HCT116 (cell line): ENCODE results near the gene LY6G5B. TPM values are rescaled to one million over a fixed set of nuclear protein-coding genes. Genes with fewer than 3 reads are reported as not detected.

Source experiments
- ATAC-seq: fragments of 200-7000 bp; cut with Tn5 transposase; 2 replicates; pipeline ENCODE4 v1.9.1; 2020; ENCODE audit warnings: mild to moderate bottlenecking, moderate library complexity
- BruUV-seq: library from RNA; stranded (reverse); fragments of 400-500 nt; replicated peaks from 2 replicates; lab custom pipeline; 2021; lab: Mats Ljungman, UMichigan
- CTCF ChIA-PET: fragments of 300-600 bp; sonication (Branson Sonifier 250); formaldehyde crosslinking; loops from one replicate; lab custom pipeline; 2021; ENCODE audit warnings: antibody characterized with exemption; lab: Charles Lee
- POLR2A ChIA-PET: fragments of 300-600, 350-600 bp; sonication (Branson Sonifier 250); formaldehyde crosslinking; loops from one replicate; lab custom pipeline; 2021; ENCODE audit warnings: antibody characterized with exemption; lab: Charles Lee
- RAD21 ChIA-PET, 2 experiments: fragments of 300-600 bp; sonication (Branson Sonifier 250); formaldehyde crosslinking; loops; one replicate each; lab custom pipeline; 2023; ENCODE audit warnings: low total read pairs in 2 of 2; ENCODE audit not compliant: uncharacterized antibody in 2 of 2, unreplicated experiment in 2 of 2, low non-redundant PET in 1 of 2; lab: Charles Lee
- DNase-seq: peaks from one replicate; pipeline ENCODE4 v3.0.0-alpha.2; 2010; ENCODE audit warnings: low read depth, low spot score
- H2AFZ ChIP-seq: fragments of 200-600 bp; shearing (Covaris generic), sonication (generic); 2 replicates; pipeline ENCODE4 v1.6.1; 2017; ENCODE audit warnings: low read depth, mixed run types, mixed read lengths, antibody characterized with exemption, low read length; ENCODE audit not compliant: poor library complexity, severe bottlenecking
- H3K27ac ChIP-seq: 2 replicates; pipeline ENCODE4 v1.5.1; 2012; ENCODE audit warnings: low read depth, low read length
- H3K27me3 ChIP-seq: fragments of 200-600 bp; sonication (generic); 2 replicates; pipeline ENCODE4 v1.6.1; 2016; ENCODE audit warnings: mixed run types, low read length, mixed read lengths; ENCODE audit not compliant: insufficient read depth
- H3K36me3 ChIP-seq, 2 experiments: fragments of 200-500 bp in 1 of 2; fragments of 200-600 bp in 1 of 2; sonication (Bioruptor generic) in 1 of 2; sonication (generic) in 1 of 2; 2 replicates each; pipeline versions ENCODE4 v1.5.1 to v1.6.1; 2014 to 2016; ENCODE audit warnings: low read length in 2 of 2, inconsistent platforms in 1 of 2, mixed read lengths in 1 of 2, mixed run types in 1 of 2; ENCODE audit not compliant: insufficient read depth in 2 of 2, control insufficient read depth in 1 of 2
- H3K4me1 ChIP-seq, 2 experiments: fragments of 200-600 bp in 1 of 2; sonication (generic) in 1 of 2; 2 replicates each; pipeline versions ENCODE4 v1.5.1 to v1.6.1; 2012 to 2017; ENCODE audit warnings: low read length in 2 of 2, inconsistent platforms in 1 of 2, mild to moderate bottlenecking in 1 of 2, mixed read lengths in 1 of 2, mixed run types in 1 of 2, moderate library complexity in 1 of 2; ENCODE audit not compliant: insufficient read depth in 2 of 2, control insufficient read depth in 1 of 2
- H3K4me2 ChIP-seq: fragments of 200-600 bp; sonication (generic); 2 replicates; pipeline ENCODE4 v1.6.1; 2017; ENCODE audit warnings: mixed run types, low read length, mixed read lengths
- H3K4me3 ChIP-seq, 2 experiments: fragments of 200-600 bp in 1 of 2; sonication (generic) in 1 of 2; replicated peaks in 1 of 2; 2 replicates each; pipeline ENCODE4 v1.5.1; 2011 to 2016; ENCODE audit warnings: low read length in 2 of 2, control low read depth in 1 of 2, low read depth in 1 of 2, mild to moderate bottlenecking in 1 of 2, mixed read lengths in 1 of 2, mixed run types in 1 of 2
- H3K79me2 ChIP-seq: fragments of 200-600 bp; sonication (generic); 2 replicates; pipeline ENCODE4 v1.6.1; 2017; ENCODE audit warnings: mild to moderate bottlenecking, mixed run types, low read length, moderate library complexity, mixed read lengths; ENCODE audit not compliant: insufficient read depth
- H3K9ac ChIP-seq: fragments of 200-600 bp; sonication (generic); 2 replicates; pipeline ENCODE4 v1.6.1; 2016; ENCODE audit warnings: low read length, mixed read lengths
- H3K9me2 ChIP-seq: fragments of 200-600 bp; sonication (generic), shearing (Covaris generic); 2 replicates; pipeline ENCODE4 v1.6.1; 2017; ENCODE audit warnings: mixed run types, mild to moderate bottlenecking, moderate library complexity; ENCODE audit not compliant: insufficient read depth
- H3K9me3 ChIP-seq, 2 experiments: fragments of 200-500 bp in 1 of 2; fragments of 200-600 bp in 1 of 2; sonication (Bioruptor generic) in 1 of 2; sonication (generic) in 1 of 2; 2 replicates each; pipeline ENCODE4 v1.6.1; 2014 to 2017; ENCODE audit warnings: low read length in 2 of 2, mixed read lengths in 2 of 2, inconsistent platforms in 1 of 2, low read depth in 1 of 2, mild to moderate bottlenecking in 1 of 2, mixed run types in 1 of 2, moderate library complexity in 1 of 2; ENCODE audit not compliant: control insufficient read depth in 1 of 2, insufficient read depth in 1 of 2
- H4K20me1 ChIP-seq: fragments of 200-600 bp; sonication (generic), shearing (Covaris generic); 2 replicates; pipeline ENCODE4 v1.6.1; 2017; ENCODE audit warnings: mixed run types, mild to moderate bottlenecking, moderate library complexity; ENCODE audit not compliant: insufficient read depth
- ATF3 ChIP-seq: IDR thresholded peaks from 2 replicates; pipeline ENCODE4 v1.6.1; 2012
- CEBPB ChIP-seq: IDR thresholded peaks from 2 replicates; pipeline ENCODE4 v1.6.1; 2012; ENCODE audit warnings: low read depth
- CTCF ChIP-seq, 3 experiments: fragments of 200-600 bp in 1 of 3; sonication (generic) in 1 of 3; IDR thresholded peaks in 2 of 3; conservative IDR thresholded peaks in 1 of 3; 2 replicates each; pipeline ENCODE4 v1.5.1; 2012 to 2017; ENCODE audit warnings: low read depth in 2 of 3, low read length in 2 of 3, antibody characterized with exemption in 1 of 3, borderline replicate concordance in 1 of 3, control low read depth in 1 of 3, mild to moderate bottlenecking in 1 of 3, mixed read lengths in 1 of 3, mixed run types in 1 of 3, moderate library complexity in 1 of 3; ENCODE audit not compliant: insufficient read depth in 1 of 3
- ELF1 ChIP-seq: IDR thresholded peaks from 2 replicates; pipeline ENCODE4 v1.6.1; 2012; ENCODE audit warnings: low read depth, borderline replicate concordance
- EZH2 ChIP-seq: fragments of 200-600 bp; sonication (generic); IDR thresholded peaks from 2 replicates; pipeline ENCODE4 v1.6.1; 2017; ENCODE audit warnings: antibody characterized with exemption, mixed run types
- EZH2phosphoT487 ChIP-seq: fragments of 200-600 bp; IDR thresholded peaks from 2 replicates; pipeline ENCODE4 v1.6.1; 2018; ENCODE audit warnings: antibody characterized with exemption, borderline replicate concordance
- JUND ChIP-seq: IDR thresholded peaks from 2 replicates; pipeline ENCODE4 v1.6.1; 2012
- MAX ChIP-seq: IDR thresholded peaks from 2 replicates; pipeline ENCODE4 v1.6.1; 2012
- POLR2A ChIP-seq: IDR thresholded peaks from 2 replicates; pipeline ENCODE4 v1.7.0; 2011; ENCODE audit warnings: borderline replicate concordance; ENCODE audit not compliant: insufficient read depth, insufficient read length; ENCODE audit errors: extremely low read depth
- POLR2AphosphoS5 ChIP-seq: IDR thresholded peaks from 2 replicates; pipeline ENCODE4 v1.6.1; 2011; ENCODE audit warnings: mild to moderate bottlenecking, low read depth, low read length, moderate library complexity
- REST ChIP-seq: IDR thresholded peaks from 2 replicates; pipeline ENCODE4 v1.6.1; 2012; ENCODE audit warnings: low read depth
- SIN3A ChIP-seq: IDR thresholded peaks from 2 replicates; pipeline ENCODE4 v1.6.1; 2012; ENCODE audit warnings: low read depth
- SRF ChIP-seq: IDR thresholded peaks from 2 replicates; pipeline ENCODE4 v1.6.1; 2012; ENCODE audit warnings: low read depth
- ZBTB33 ChIP-seq: IDR thresholded peaks from 2 replicates; pipeline ENCODE4 v1.6.1; 2011; ENCODE audit warnings: mild to moderate bottlenecking, low read length, moderate library complexity; ENCODE audit not compliant: insufficient replicate concordance; ENCODE audit errors: extremely low read depth
- ZFX ChIP-seq: fragments of 450-650 bp; IDR thresholded peaks from 2 replicates; pipeline ENCODE4 v1.6.1; 2017
- intact Hi-C: fragments of 100-400 bp; cut with micrococcal nuclease; formaldehyde crosslinking; loops from 2 replicates; pipeline ENCODE4 v1.10.0; 2022
- total RNA-seq: library from RNA; stranded (reverse); gene quantifications from one replicate; pipeline ENCODE4 v1.2.1, GENCODE V29; 2021; ENCODE audit not compliant: unreplicated experiment

LY6G5B gene
- total RNA-seq, 1 experiment from 2014 or later: 15.4 TPM

GRCh38 chr6:31676904-31677303 lies 7.1 kb downstream of the LY6G5B start (continued):
- TF ChIP-seq ZBTB33: no peak
- no peak for TF ChIP-seq CTCF (IDR thresholded peaks at IDR 0.05 in 2 of 3, conservative IDR thresholded peaks at IDR 0.05 in 1 of 3; ENCODE audit: borderline replicate concordance in 1 of 3, insufficient read depth in 1 of 3, low read depth in 2 of 3, low read length in 2 of 3)
- no peak for TF ChIP-seq EZH2
- no peak for TF ChIP-seq ELF1
- TF ChIP-seq POLR2AphosphoS5: no peak
- no peak for TF ChIP-seq ZFX

- no peak overlapping the region for H2AFZ ChIP-seq
- TF ChIP-seq ELF1 (no peak), JUND (no peak), ATF3 (no peak), EZH2phosphoT487 (no peak), CEBPB (no peak), MAX (no peak), POLR2A (no peak), SRF (no peak), ZBTB33 (no peak), REST (no peak), SIN3A (no peak)
Measured at GRCh38 chr6:31677955-31678354, 8.2 kb downstream of the LY6G5B start.

More at GRCh38 chr6:31677955-31678354, 8.2 kb downstream of the LY6G5B start:
- Histone ChIP-seq H3K9me2 (no peaks in the 10 kb centered on the region), H3K27me3 (no peaks in the 10 kb centered on the region), H4K20me1 (no peaks in the 10 kb centered on the region), H3K9me3 (no peaks in the 10 kb centered on the region), H3K4me1 (peaks cover 4 to 19% of the 10 kb centered on the region in 2 experiments; a peak in 3 of 4 replicates), H3K36me3 (no peaks in the 10 kb centered on the region; a peak in 1 of 4 replicates), H3K9ac (no peak overlapping the region), H3K27ac (no peak overlapping the region), H3K4me3 (no peak overlapping the region), H3K4me2 (no peak overlapping the region), H3K79me2 (no peaks in the 10 kb centered on the region)
- intact Hi-C loops: no loop called here
- no TSS peak for BruUV-seq
- CTCF ChIA-PET: no interaction called here
- RAD21 ChIA-PET: interaction anchor here in 1 of 2 experiments (0.5 kb wide), 1 partner anchor 27 kb away, joined by 3 read pairs; no protein-coding TSS in a partner anchor
- DNase-seq: no peak
- POLR2A ChIA-PET: no interaction called here
- no peak for ATAC-seq
